Muscle layer of colon (tissue), 2 donors: ENCODE measurements around the gene CHMP4A.
A peak's percentile ranks its signal among the peaks of the same experiment; 100 is the strongest.

Experiments
- H3K27ac ChIP-seq: one replicate; pipeline ENCODE4 v1.7.0; 2013; ENCODE audit warnings: low read depth, mild to moderate bottlenecking, low read length, moderate library complexity
- H3K27me3 ChIP-seq, 2 donors: one replicate each; pipeline ENCODE4 v1.7.0; 2013; ENCODE audit warnings: low read length in 2 of 2, mild to moderate bottlenecking in 2 of 2; ENCODE audit not compliant: insufficient read depth in 2 of 2, control insufficient read depth in 1 of 2
- H3K36me3 ChIP-seq: one replicate; pipeline ENCODE4 v1.7.0; 2013; ENCODE audit warnings: mild to moderate bottlenecking, low read length; ENCODE audit not compliant: insufficient read depth
- H3K4me1 ChIP-seq: one replicate; pipeline ENCODE4 v1.7.0; 2013; ENCODE audit warnings: mild to moderate bottlenecking, low read length; ENCODE audit not compliant: insufficient read depth
- H3K4me3 ChIP-seq, 2 donors: one replicate each; pipeline ENCODE4 v1.7.0; 2013; ENCODE audit warnings: low read length in 2 of 2, low read depth in 1 of 2, mild to moderate bottlenecking in 1 of 2, moderate library complexity in 1 of 2
- H3K9ac ChIP-seq: one replicate; pipeline ENCODE4 v1.7.0; 2013; ENCODE audit warnings: low read length
- H3K9me3 ChIP-seq: one replicate; pipeline ENCODE4 v1.7.0; 2013; ENCODE audit warnings: mild to moderate bottlenecking, low read length
- donor health status: abdominal sarcoma.
- donor health status: Adenocarcinoma of cecum.

CHMP4A gene

DNA sequence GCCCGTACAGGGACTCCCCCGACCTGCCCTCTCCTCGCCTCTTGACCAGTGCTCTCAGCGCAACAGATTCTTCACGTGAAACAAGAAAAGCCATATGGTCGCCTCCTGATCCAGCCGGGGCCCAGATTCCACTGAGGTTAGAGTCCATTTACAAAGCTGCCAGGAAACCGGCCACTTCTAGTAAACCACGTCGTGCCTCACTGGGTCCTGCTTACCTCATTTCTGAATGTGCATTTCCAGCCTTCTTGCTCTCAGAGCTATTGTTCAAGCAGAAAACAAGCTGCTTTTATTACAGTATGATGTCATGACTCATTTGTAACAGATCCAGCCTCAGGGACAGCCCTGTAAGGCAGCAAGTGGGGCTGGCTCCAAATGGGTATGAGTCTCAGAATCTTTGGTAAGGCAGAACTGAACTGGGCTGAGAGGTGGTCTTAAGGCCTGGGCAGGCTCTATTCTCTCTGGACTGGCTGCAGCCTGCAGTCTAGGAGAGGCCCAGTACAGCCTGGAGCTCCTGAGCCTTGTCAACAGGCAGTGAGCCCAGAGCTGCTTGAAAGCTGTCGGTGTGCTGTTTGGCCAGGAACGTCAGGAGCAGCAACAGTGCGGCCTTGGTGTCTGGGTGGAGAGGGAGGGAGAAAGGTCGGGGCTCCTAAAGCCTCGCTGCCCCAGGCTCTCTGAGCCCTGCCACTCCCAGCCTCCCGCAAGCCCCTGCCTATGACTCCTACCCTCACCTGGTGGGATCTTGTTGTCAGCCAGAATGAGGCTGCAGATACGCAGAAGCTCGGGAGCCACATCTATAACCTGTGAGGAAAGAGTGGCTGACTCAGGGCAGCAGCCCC lies 33.1 kb downstream of the CHMP4A start:
- peaks cover 11% of the 10 kb centered on the region for H3K4me1 ChIP-seq
- H3K27me3 ChIP-seq = no peaks in the 10 kb centered on the region
- no peak overlapping the region for H3K4me3 ChIP-seq
- H3K36me3 ChIP-seq = peaks cover 69% of the 10 kb centered on the region
- H3K9ac ChIP-seq = no peak overlapping the region
- H3K9me3 ChIP-seq = no peaks in the 10 kb centered on the region
- peak overlapping the region; percentile 66 for H3K27ac ChIP-seq

DNA sequence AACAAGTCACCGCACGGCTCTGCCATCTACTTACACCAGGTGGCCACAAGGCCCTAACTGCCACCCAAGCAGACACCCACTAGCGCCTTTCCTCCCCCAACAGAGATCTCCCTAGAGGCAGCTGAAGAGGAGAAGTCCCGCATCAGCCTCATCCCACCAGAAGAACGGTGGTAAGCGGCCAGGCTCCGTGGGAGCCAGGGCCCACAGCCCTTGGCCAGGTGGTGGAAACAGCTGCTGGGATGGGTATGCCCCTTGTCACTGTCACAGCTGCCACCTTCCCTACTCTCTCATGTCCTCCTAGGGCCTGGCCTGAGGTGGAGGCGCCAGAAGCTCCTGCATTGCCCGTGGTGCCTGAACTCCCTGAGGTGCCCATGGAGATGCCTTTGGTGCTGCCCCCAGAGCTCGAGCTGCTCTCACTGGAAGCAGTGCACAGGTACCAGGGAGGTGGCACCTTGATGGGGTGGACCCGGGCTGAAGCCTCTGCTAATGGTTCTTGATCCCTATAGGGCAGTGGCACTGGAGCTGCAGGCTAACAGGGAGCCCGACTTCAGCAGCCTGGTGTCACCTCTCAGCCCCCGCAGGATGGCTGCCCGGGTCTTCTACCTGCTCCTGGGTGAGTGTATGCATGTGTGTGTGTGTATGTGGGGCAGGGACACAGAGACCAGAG lies 33.9 kb downstream of the CHMP4A start:
- H3K4me1 ChIP-seq = peaks cover 11% of the 10 kb centered on the region
- H3K9ac ChIP-seq = no peak overlapping the region
- peaks cover 62% of the 10 kb centered on the region for H3K36me3 ChIP-seq
- H3K27ac ChIP-seq = peak overlapping the region; percentile 66
- no peaks in the 10 kb centered on the region for H3K27me3 ChIP-seq
- no peaks in the 10 kb centered on the region for H3K9me3 ChIP-seq
- H3K4me3 ChIP-seq = no peak overlapping the region

- Histone ChIP-seq H3K27me3 (no peaks in the 10 kb centered on the region), H3K4me3 (no peak overlapping the region), H3K27ac (no peak overlapping the region), H3K9ac (no peak overlapping the region), H3K9me3 (no peaks in the 10 kb centered on the region), H3K4me1 (peaks cover 11% of the 10 kb centered on the region), H3K36me3 (peaks cover 54% of the 10 kb centered on the region)
These were observed 34.7 kb downstream of the CHMP4A start for GRCh38 chr14:24178399-24179178.

- Histone ChIP-seq H3K9ac (no peak overlapping the region), H3K27me3 (no peaks in the 10 kb centered on the region), H3K27ac (no peak overlapping the region), H3K4me3 (no peak overlapping the region), H3K9me3 (no peaks in the 10 kb centered on the region), H3K4me1 (peaks cover 11% of the 10 kb centered on the region), H3K36me3 (peaks cover 48% of the 10 kb centered on the region)
These were observed 35.4 kb downstream of the CHMP4A start for GRCh38 chr14:24177891-24178290.

- Histone ChIP-seq H3K9ac (no peak overlapping the region), H3K4me3 (no peak overlapping the region), H3K4me1 (peaks cover 11% of the 10 kb centered on the region), H3K9me3 (no peaks in the 10 kb centered on the region), H3K27me3 (no peaks in the 10 kb centered on the region), H3K27ac (no peak overlapping the region), H3K36me3 (peaks cover 42% of the 10 kb centered on the region)
These were observed 36.1 kb downstream of the CHMP4A start for GRCh38 chr14:24177041-24177825.

GRCh38 chr14:24176599-24176998 lies 36.7 kb downstream of the CHMP4A start:
- Histone ChIP-seq H3K4me1 (peaks cover 11% of the 10 kb centered on the region), H3K36me3 (peaks cover 37% of the 10 kb centered on the region), H3K9me3 (no peaks in the 10 kb centered on the region), H3K27me3 (no peaks in the 10 kb centered on the region), H3K9ac (no peak overlapping the region), H3K27ac (no peak overlapping the region), H3K4me3 (no peak overlapping the region)

DNA sequence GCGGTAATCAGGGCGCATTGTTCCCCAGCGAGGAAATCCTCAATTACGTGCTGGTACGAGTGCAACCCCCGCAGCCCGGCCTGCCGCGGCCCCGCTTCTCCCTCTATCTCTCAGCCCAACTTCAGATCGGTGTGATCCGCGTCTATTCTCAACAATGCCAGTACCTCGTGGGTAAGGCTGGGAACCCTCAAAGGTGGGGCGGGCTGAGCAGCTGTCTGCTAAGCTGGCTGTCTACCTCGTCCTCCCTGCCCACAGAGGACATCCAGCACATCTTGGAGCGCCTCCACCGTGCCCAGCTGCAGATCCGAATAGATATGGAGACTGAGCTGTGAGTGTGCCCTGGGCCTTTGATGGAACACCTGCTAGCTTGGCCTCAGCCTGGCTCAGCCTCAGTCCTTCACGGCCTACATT lies 40.4 kb downstream of the CHMP4A start:
- H3K27ac ChIP-seq = peak overlapping the region; percentile 34
- H3K4me1 ChIP-seq = no peaks in the 10 kb centered on the region
- no peak overlapping the region for H3K4me3 ChIP-seq
- no peak overlapping the region for H3K9ac ChIP-seq
- H3K36me3 ChIP-seq = peaks cover 13% of the 10 kb centered on the region
- no peaks in the 10 kb centered on the region for H3K9me3 ChIP-seq
- H3K27me3 ChIP-seq = no peaks in the 10 kb centered on the region

DNA sequence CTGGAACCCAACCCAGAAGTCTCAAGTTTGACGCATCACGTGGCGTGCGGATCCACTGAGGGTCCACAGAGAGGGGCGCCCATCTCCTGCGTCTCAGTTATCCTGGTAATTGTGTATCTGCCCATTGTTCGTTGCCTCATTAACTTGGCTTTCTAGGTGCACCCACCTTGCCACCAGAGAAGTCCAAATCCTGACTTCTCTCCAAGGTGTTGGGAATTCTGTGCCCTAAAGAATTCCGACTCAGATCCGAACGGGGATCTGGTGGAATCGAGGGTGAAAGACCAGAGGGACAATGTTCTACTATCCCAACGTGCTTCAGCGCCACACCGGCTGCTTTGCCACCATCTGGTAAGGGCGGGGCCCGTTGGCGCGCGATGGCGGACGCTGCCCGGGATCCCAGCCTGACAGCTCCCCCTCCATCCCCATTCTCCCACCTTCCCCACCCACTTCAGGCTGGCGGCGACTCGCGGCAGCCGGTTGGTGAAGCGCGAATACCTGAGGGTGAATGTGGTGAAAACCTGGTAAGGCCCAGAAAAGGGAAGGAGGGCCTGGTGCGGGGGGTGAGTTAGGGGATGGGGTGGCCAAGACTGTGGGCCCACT lies 40.9 kb downstream of the CHMP4A start:
- Histone ChIP-seq H3K4me1 (no peaks in the 10 kb centered on the region), H3K27me3 (no peaks in the 10 kb centered on the region), H3K9me3 (no peaks in the 10 kb centered on the region), H3K4me3 (peak overlapping the region; percentile 21 to 64), H3K9ac (no peak overlapping the region), H3K27ac (peak overlapping the region; percentile 34), H3K36me3 (peaks cover 10% of the 10 kb centered on the region)

GRCh38 chr14:24171422-24172260 lies 41.6 kb downstream of the CHMP4A start, which contains the start of gene REC8:
TSS of gene REC8 (plus strand) at chr14:24172080. CDS start at chr14:24172553, 473 bp downstream.
- Histone ChIP-seq H3K27me3 (no peaks in the 10 kb centered on the region), H3K4me3 (peak within 1 kb of the TSS; percentile 21 to 64), H3K4me1 (no peaks in the 10 kb centered on the region), H3K27ac (peak within 1 kb of the TSS; percentile 56), H3K36me3 (peaks cover 6% of the 10 kb centered on the region), H3K9ac (no peak within 1 kb of the TSS), H3K9me3 (no peaks in the 10 kb centered on the region)
